GM21360 (cell line): ENCODE measurements around the gene MTF2.

Source experiments
- ATAC-seq: cut with Tn5 transposase; IDR thresholded peaks from one replicate; pipeline ENCODE4 v1.9.1; 2021; ENCODE audit warnings: mild to moderate bottlenecking, moderate library complexity; ENCODE audit not compliant: unreplicated experiment

The MTF2 gene

DNA sequence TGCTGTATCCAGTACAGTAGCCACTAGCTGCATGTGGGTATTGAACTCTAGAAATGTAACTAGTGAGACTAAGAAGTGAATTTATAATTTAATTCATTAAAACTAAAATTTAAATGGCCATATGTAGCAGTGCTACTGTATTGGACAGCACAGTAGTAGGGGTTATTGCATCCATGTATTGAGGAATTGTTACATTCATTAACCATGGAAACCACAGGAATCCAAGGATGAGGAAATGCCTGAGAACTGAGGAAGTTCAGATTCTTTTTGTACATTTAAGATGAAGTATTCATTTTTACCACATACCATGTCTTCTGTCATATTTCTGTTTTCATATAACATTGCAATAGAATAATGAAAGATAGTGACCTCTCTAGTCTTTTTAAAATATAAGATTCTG lies 2.6 kb downstream of the MTF2 start:
- no peak for ATAC-seq

DNA sequence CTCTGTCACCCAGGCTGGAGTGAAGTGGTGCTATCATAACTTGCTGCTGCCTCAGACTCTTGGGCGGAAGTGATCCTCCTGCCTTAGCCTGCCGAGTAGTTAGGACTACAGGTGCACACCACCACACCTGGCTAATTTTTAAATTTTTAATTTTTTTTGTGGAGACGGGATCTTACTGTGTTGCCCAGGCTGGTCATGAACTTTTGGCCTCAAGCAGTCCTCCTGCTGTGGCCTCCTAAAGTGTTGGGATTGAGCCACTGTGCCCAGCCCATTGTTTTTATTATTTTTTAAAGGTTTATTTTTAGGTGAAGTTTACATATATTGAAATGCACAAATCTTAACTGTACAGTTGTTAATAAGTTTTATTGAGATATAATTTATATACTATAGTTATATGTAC lies 3.2 kb downstream of the MTF2 start:
- ATAC-seq, result no peak

DNA sequence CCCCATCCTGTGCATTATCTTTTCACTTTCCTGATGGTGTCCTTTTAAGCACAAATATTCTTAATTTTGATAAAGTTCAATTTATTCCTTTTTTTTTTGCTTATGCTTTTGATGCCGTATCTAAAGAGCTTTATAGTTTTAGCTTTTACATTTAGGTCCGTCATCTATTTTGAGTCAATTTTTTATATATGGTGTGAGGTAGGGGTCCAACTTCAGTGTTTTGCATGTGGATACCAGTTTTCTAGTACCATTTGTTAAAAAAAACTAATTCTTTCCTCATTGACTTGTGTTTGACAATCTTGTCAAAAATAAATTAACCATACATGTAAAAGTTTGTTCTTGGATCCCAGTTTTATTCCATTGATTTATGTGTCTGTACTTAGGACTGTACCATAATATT lies 4.9 kb downstream of the MTF2 start:
- ATAC-seq, result no peak

DNA sequence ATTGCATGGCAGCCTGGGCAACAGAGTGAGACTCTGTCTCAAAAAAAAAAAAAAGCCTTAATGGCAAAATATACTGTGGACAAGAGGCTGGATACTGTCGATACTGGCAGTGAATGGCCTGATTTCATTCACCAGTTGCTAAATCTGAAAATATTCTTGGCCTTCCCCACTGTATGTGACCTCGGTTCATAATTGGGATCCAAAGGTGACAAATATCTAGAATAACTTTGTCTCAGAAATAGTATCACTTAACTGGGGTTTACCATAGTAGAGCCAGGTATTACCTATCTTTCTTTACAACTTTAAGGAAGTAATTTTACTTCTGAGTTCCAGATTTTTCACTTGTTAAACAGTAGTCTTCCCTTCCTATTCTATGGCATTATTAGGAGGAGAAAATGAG lies 8.4 kb downstream of the MTF2 start:
- ATAC-seq, result no peak

DNA sequence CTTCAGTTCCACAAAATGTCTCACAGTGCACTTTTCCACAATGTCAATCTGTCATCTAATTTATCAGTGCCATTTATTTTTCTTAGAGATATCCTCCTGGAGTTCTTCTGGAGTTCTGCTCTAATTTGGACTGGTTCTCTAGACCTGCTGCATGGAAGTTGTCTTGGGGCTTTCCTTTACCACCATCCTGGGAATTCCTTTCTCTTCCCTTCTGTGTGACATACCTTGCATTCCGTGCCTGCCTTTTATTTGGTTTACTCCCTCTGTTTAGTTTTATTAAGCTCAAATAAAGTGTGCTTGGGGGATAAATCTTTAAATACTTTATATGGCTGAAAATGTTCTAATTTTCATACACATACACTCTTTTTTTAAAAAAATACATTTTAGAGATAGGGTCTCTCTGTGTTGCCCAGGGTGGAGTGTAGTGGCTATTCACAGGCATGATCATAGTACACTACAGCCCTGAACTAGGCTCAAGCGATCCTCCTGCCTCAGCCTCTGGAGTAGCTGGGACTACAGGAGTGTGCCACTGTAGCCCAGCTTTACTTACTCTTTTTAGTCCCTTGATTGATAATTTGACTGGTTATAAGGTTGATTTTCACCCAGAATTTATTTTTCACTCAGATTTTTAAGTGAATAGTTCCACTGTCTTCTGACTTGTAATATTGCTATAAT lies 14.4 kb downstream of the MTF2 start:
- ATAC-seq, result no peak

DNA sequence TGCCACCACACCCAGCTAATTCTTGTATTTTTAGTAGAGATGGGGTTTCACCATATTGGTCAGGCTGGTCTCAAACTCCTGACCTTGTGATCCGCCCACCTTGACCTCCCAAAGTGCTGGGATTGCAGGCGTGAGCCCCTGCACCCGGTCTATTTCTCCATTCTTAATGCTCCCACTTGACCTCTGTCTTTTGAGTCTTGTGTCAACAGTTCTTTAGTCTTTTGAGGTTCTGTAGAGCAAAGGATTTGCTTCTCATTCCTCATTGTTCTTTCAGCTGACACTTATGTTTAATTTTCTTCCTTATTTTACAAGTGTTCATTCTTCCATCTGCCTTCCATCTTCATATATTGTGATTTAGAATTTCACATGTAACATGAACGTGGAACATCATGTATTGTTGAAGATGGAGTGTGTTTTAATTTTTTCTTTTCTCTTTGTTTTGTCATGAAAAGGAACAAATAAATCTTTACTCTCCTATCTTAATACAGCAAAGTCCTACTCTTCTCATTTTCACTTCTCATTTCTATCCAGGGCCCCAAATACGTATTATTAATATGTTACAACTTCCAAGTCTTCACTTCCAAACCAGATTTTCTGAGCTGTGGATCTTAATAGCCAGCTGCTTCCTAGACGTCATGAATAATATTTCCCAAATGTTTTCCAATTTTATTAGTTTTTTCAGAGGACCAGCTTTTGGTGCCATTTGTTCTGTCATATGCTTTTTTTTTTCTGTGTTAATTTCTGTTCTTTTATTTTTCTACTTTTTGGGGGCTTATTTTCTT lies 16.9 kb downstream of the MTF2 start:
- no peak for ATAC-seq

DNA sequence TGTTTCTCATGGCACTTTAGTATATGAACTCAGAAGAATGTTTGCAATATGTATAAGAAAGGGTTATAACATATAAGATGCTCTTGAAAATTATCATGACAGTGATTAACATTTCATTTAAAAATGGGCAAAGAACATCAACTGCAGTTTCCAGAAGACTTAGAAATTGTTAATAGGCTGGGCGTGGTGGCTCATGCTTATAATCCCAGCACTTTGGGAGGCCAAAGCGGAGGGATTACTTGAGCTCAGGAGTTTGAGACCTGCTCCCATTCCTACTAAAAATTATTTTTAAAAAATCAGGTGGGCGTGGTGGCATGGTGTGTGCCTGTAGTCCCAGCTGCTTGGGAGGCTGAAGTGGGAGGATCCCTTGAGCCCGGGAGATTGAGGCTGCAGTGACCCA lies 23.1 kb downstream of the MTF2 start:
- no peak for ATAC-seq

DNA sequence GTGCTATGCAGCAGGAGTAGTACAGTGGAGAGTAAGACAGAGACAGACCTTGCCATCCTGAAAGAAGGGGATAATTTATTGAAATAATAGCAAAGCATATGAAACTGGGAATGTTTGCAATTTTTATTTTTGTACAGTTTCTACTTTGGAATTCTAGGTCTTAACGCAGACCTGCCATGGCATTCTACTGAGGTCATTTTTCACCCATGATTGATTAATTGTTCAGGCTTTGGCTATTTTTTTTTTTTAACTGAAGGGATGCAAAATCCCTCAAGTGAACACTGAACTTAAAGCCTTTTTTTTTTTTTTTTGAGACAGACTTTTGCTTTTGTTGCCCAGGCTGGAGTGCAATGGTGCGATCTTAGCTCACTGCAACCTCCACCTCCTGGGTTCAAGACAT lies 27.1 kb downstream of the MTF2 start:
- no peak for ATAC-seq

DNA sequence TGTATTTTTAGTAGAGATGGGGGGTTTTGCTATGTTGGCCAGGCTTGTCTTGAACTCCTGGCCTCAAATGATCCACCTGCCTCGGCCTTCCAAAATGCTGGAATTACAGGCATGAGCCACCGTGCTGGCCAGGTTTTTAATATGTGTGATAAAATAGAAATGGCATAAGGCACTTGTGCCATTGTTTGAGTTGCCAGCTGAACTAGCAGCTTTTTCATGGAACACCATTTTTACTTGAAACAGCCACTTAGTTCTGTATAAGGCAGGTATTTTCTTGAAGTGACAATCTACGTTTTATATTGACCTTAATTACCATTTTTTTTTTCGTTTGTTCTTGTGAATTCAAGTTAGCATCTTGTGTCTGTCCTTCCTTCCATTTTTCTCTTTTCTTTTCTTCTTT lies 28.3 kb downstream of the MTF2 start:
- ATAC-seq, result no peak

DNA sequence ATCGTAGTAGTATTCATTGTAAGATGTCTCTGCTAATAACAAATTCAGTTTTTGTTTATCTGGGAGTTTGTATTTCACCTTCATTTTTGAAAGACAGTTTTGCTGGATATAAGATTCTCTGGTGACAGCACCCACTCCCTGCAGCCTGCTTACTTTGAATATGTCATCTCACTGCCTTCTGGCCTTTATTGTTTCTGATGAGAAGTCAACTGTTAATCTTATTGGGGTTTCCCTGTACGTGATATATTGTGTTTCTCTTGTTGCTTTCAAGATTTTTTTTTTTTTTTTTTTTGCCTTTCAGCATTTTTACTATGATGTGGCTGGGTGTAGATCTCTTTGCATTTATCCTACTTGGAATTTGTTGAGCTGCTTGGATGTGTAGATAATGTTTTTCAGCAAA lies 29.3 kb downstream of the MTF2 start:
- no peak for ATAC-seq

DNA sequence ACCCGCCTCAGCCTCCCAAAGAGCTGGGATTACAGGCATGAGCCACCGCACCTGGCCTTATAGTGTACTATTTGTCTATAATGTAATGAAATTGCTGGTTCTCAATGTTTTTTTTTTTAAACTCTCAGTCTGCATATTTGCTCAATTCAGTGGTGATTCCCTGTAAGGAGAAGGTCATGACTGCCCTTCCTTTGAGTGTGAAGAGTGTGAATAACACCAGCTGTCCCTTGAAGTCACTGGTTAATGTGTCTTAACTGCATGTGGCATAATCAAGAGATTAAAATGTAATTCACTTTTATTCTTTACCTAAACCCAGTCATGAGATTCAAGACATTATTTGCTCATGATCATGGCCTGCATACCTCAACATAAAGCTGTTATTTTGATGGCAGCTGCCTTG lies 30.5 kb downstream of the MTF2 start:
- no peak for ATAC-seq

DNA sequence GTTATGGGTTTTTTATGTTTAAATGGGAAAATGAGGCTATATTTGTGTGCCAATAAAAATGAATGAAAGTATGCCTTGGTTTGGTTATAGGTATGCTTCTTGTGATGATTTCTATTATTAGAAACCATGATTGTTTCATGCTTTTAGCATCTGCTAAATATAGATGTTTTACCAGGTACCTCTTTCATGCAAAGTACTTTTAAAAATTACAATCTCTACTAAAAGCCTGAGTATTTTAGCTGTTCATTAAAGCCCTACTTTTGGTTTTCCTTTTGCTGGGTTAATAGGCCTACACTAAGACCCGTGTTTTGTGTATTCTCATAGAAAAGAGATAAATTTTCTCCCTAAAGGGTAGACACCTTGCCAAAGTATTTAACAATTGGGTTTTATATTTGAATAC lies 32.0 kb downstream of the MTF2 start:
- no peak for ATAC-seq

DNA sequence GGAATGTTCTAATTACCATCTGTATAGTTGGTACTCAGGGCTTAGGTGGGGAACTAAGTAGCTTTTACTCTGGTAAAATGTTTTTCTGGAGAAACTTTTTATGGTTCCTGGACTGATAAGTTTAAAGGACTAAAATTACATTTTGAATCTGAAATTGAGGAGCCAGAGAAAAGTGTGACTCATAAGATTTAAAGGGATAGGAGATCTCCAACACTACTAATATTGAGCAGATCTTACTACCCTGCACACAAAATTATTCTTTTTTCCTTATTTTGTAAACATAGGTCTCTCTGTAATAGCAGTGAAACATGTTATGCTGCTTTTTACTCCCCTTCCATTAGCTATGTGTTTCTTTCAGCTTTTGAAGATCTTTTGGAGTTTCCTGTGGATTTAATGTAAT lies 32.5 kb downstream of the MTF2 start:
- ATAC-seq, result no peak

DNA sequence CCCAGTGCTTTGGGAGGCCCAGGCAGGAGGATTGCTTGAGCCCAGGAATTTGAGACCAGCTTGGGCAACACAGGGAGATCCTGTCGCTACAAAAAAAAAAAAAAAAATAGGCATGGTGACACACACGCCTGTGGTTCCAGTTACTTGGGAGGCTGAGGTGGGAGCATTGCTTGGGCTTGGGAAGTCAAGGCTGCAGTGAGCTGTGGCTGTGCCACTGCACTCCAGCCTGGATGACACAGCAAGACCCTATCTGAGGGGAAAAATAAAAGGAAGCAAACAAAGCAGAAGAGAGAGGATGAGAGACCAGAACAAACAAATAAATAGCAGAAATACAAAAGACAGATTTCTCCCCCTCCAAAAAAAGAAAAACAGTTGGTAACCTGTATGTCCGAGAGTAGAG lies 34.0 kb downstream of the MTF2 start:
- ATAC-seq, result no peak

DNA sequence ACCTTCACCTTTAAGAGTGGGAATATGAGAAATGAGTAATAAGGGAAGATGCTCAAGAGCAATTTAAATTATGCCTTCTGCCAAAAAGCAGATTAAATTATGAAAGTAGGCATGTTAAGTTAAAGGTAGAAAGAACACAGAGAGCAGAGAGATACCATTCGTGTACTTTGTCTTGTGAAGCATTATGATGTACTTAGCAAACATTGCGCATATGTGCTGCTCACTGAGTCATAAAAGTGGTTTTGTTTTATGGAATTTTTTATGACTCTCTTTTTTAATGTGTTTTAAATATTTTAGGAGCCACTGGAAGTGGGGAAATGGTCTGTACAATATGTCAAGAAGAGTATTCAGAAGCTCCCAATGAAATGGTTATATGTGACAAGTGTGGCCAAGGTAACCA lies 35.3 kb downstream of the MTF2 start:
- no peak for ATAC-seq

DNA sequence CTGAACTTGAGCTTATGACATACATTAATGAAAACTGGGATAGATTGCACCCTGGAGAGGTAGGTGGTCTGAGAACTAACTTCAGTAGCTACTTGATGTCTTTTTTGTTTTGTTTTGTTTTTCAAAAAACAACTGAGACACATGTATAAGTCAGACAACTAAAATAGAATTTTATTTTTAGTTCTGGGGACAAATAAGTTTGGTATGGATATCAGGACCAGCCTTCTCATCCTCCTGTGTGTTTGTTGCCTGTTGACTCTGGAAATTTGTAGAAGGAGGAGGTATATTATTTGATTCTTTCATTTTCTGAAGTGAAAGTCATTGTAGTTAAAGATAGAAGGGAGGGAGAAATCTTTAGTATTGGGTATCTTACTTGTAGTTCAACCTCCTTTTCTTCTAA lies 41.5 kb downstream of the MTF2 start:
- no peak for ATAC-seq

DNA sequence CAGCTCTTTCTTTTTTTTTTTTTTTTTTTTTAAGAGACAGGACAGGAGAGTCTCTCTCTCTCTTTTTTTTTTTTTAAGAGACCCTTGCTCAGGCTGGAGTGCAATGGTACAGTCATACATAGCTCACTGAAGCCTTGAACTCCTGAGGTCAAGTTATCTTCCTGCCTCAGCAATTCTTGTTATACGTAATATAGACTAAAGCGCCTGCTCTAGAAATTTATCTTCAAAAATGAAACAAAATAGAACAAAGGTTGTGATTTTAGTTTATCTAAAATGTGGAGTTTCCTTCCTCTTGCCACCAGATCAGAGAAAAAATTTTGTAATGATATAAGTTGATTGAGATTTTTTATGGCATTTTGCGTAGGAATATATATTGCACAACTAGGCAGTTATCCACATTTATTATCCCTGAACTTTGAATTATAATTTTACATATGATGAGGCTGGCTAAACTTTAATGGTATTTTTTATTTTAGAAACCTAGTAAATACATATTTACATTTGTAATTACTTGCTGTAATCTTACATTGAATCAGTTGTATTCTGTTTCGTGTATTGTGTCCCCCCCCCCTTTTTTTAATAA lies 44.2 kb downstream of the MTF2 start:
- ATAC-seq, result no peak

DNA sequence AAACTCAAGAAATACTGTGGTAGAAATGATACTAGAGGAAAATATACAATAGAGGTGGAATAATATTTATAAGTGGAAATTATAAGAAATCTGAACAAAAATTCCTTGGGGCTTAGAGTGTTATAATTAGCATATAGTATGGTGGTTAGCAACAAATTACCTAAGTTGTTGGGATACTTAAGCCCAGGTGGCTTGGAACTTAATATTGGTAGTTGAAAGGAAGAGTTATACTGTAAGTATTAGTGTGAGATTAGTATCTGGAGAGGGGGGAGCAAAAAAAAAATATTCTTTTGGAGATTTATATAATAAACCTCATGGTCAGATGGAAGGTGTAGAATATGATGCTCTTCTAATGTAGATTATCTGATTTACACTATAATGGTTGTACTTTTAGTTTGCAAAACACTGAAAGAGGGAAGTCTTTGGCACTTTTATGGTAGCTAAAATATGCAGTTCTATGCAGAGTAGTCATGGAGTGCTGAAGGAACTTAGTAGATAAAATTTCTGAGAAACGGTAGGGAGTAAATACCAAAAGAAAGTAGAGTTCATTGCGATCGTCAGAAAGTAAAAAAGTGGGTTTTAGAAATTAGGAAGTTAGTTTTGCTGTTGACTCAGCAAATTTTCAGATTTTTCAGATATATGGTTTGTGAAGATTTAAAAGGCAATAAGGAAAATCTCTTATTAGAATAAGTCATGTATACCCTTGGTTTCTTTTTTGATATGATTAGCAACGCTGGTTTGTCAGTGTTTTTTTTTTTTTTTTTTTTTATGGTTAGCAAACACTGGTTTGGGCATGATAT lies 45.7 kb downstream of the MTF2 start:
- no peak for ATAC-seq

DNA sequence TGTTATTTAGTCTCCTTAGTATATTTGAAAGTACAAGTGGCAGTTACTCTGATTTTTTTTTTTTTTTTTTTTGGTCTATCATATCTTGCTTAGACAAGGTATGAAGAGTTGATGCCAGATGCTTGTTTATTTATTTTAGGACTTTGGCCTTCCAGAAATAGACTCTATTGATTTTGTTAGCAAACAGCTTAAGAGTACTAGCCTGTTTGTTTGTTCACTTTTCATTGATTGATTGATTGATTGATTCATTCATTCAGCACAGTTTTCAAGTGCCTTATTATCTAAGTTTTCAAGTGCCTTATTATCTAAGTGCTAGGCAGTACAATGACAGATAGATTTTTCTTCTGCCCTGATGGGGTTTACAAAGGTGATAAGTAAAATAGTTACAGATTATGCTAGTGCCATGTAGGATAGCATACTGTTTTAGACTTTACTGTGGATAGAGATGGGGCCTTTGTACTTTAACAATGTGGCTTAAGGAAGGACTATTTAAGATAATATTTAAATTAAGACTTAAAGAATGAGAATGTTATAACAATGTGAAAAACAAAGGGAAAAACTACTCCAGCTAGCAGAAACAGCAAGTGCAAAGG lies 50.5 kb downstream of the MTF2 start:
- no peak for ATAC-seq

DNA sequence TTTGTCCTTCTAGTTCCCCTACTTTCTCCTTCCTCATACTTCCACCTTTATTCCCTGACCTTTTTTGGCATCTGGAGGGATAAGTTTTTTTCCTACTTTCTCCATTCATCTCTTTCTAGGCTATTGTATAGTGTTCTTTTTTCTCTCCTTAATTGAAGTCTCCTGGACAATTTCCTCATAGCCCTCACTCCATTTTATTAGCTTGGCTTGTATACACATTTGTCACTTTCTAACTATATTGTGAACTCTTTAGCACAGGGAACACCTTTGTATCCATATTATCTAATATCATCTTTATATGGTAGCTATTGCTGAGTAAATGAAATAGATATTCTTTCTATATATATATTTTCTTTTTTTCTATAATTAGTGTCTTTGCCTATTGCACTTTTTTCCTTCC lies 53.6 kb downstream of the MTF2 start:
- ATAC-seq, result no peak

DNA sequence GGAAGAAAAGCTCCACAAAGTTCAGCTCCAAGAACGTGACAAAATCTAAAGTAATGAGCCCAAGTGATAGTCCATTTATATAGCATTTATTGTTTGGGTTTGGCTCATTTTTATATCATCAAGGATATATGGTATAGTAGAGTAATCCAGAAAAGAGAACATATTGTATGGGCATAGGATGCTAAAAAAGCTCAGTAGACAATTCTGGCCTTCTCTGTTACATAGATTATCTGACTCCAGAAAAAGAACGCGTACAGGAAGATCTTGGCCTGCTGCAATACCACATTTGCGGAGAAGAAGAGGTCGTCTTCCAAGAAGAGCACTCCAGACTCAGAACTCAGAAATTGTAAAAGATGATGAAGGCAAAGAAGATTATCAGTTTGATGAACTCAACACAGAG lies 57.4 kb downstream of the MTF2 start:
- ATAC-seq, result no peak
